ENCODE results near the gene SETBP1.

SETBP1 gene

GRCh38 chr18:44816050-44816449 lies 135.4 kb downstream of the SETBP1 start:
- Histone ChIP-seq H2AFZ (ENCODE audit: low read length) (no peak overlapping the region), H3K9me3 (ENCODE audit: low read length) (no peaks in the 10 kb centered on the region)

GRCh38 chr18:44816477-44816876 lies 135.8 kb downstream of the SETBP1 start:
- Histone ChIP-seq H3K4me1 (ENCODE audit: insufficient read depth, low read length, severe bottlenecking) (peaks cover 37% of the 10 kb centered on the region), H3K9me2 (ENCODE audit: low read depth, low read length) (no peaks in the 10 kb centered on the region), H3K79me2 (ENCODE audit: insufficient read depth, low read length) (no peaks in the 10 kb centered on the region), H3K36me3 (ENCODE audit: insufficient read depth, low read length) (0 out of 2 replicates have a peak, but pooled peaks cover 4% of the 10 kb centered on the region), H2AFZ (ENCODE audit: low read length) (no peak overlapping the region), H3K9ac (ENCODE audit: low read length) (no peak overlapping the region), H3K9me3 (ENCODE audit: low read length) (no peaks in the 10 kb centered on the region), H3K27me3 (ENCODE audit: insufficient read depth, low read length) (no peaks in the 10 kb centered on the region), H3K4me2 (ENCODE audit: low read length) (no peak overlapping the region; the same call in 1 of the 2 replicates), H3K4me3 (ENCODE audit: low read depth, low read length, poor library complexity, severe bottlenecking) (no peak overlapping the region), H4K20me1 (ENCODE audit: insufficient read depth, low read length) (no peaks in the 10 kb centered on the region), H3F3A (ENCODE audit: insufficient read depth, low read length) (no peaks in the 10 kb centered on the region), H3K27ac (ENCODE audit: low read depth, low read length, poor library complexity, severe bottlenecking) (no peak overlapping the region)
- no peak for TF ChIP-seq CTCF (IDR thresholded peaks at IDR 0.05; ENCODE audit: low read length)
- no peak for TF ChIP-seq EZH2 (IDR thresholded peaks at IDR 0.05; ENCODE audit: borderline replicate concordance, low read length)

More at GRCh38 chr18:44816050-44816449, 135.4 kb downstream of the SETBP1 start:
- Histone ChIP-seq H3K9me2 (ENCODE audit: low read depth, low read length) (no peaks in the 10 kb centered on the region), H3K4me2 (ENCODE audit: low read length) (no peak overlapping the region; the same call in 1 of the 2 replicates), H3K27ac (ENCODE audit: low read depth, low read length, poor library complexity, severe bottlenecking) (no peak overlapping the region), H3K36me3 (ENCODE audit: insufficient read depth, low read length) (0 out of 2 replicates have a peak, but pooled peaks cover 4% of the 10 kb centered on the region), H3K79me2 (ENCODE audit: insufficient read depth, low read length) (no peaks in the 10 kb centered on the region), H3K4me1 (ENCODE audit: insufficient read depth, low read length, severe bottlenecking) (peaks cover 37% of the 10 kb centered on the region), H3F3A (ENCODE audit: insufficient read depth, low read length) (no peaks in the 10 kb centered on the region), H3K9ac (ENCODE audit: low read length) (no peak overlapping the region), H4K20me1 (ENCODE audit: insufficient read depth, low read length) (no peaks in the 10 kb centered on the region), H3K27me3 (ENCODE audit: insufficient read depth, low read length) (no peaks in the 10 kb centered on the region), H3K4me3 (ENCODE audit: low read depth, low read length, poor library complexity, severe bottlenecking) (no peak overlapping the region)
- TF ChIP-seq CTCF (IDR thresholded peaks at IDR 0.05; ENCODE audit: low read length) (no peak), EZH2 (IDR thresholded peaks at IDR 0.05; ENCODE audit: borderline replicate concordance, low read length) (no peak)

- H3K4me2 ChIP-seq (ENCODE audit: low read length): peak overlapping the region; percentile 58
Measured at GRCh38 chr18:44817831-44818473, 137.3 kb downstream of the SETBP1 start.

More at GRCh38 chr18:44817831-44818473, 137.3 kb downstream of the SETBP1 start:
- no peak for TF ChIP-seq EZH2 (IDR thresholded peaks at IDR 0.05; ENCODE audit: borderline replicate concordance, low read length)
- no peak for TF ChIP-seq CTCF (IDR thresholded peaks at IDR 0.05; ENCODE audit: low read length)
- peaks cover 37% of the 10 kb centered on the region for H3K4me1 ChIP-seq (ENCODE audit: insufficient read depth, low read length, severe bottlenecking)
- no peaks in the 10 kb centered on the region for H3K27me3 ChIP-seq (ENCODE audit: insufficient read depth, low read length)
- peak overlapping the region; percentile 4 for H3K4me3 ChIP-seq (ENCODE audit: low read depth, low read length, poor library complexity, severe bottlenecking)
- 0 out of 2 replicates have a peak, but pooled peaks cover 4% of the 10 kb centered on the region for H3K36me3 ChIP-seq (ENCODE audit: insufficient read depth, low read length)
- H3K9ac ChIP-seq (ENCODE audit: low read length): peak overlapping the region; percentile 31; the same call in 1 of the 2 replicates
- H3K27ac ChIP-seq (ENCODE audit: low read depth, low read length, poor library complexity, severe bottlenecking): peak overlapping the region; percentile 69
- no peaks in the 10 kb centered on the region for H4K20me1 ChIP-seq (ENCODE audit: insufficient read depth, low read length)
- no peaks in the 10 kb centered on the region for H3K9me3 ChIP-seq (ENCODE audit: low read length)
- H3K79me2 ChIP-seq (ENCODE audit: insufficient read depth, low read length): no peaks in the 10 kb centered on the region
- H3K9me2 ChIP-seq (ENCODE audit: low read depth, low read length): no peaks in the 10 kb centered on the region
- H2AFZ ChIP-seq (ENCODE audit: low read length): no peak overlapping the region
- H3F3A ChIP-seq (ENCODE audit: insufficient read depth, low read length): no peaks in the 10 kb centered on the region
